Measurements from ENCODE around the gene ZNF618.

- no peak for TF ChIP-seq EZH2phosphoT487 (IDR thresholded peaks at IDR 0.05; ENCODE audit: borderline replicate concordance, low read length)
- TF ChIP-seq CTCF (conservative IDR thresholded peaks at IDR 0.05; ENCODE audit: low read depth, low read length) = no peak
Observed at GRCh38 chr9:113857875-113858274, 18.2 kb upstream of the ZNF618 start.

Measured in PC-3 (cell line).